HG03196 (cell line): ENCODE results near the gene GMPR2.
A peak's percentile ranks its signal among the peaks of the same experiment; 100 is the strongest.
"Not testable (repeated sequence)": the region's sequence is repeated elsewhere in the genome, so short reads cannot be mapped to it uniquely, and the experiment has no call there.

Source experiments
- ATAC-seq: cut with Tn5 transposase; IDR thresholded peaks from one replicate; pipeline ENCODE4 v1.9.1; 2021; ENCODE audit not compliant: unreplicated experiment

GMPR2 gene

DNA sequence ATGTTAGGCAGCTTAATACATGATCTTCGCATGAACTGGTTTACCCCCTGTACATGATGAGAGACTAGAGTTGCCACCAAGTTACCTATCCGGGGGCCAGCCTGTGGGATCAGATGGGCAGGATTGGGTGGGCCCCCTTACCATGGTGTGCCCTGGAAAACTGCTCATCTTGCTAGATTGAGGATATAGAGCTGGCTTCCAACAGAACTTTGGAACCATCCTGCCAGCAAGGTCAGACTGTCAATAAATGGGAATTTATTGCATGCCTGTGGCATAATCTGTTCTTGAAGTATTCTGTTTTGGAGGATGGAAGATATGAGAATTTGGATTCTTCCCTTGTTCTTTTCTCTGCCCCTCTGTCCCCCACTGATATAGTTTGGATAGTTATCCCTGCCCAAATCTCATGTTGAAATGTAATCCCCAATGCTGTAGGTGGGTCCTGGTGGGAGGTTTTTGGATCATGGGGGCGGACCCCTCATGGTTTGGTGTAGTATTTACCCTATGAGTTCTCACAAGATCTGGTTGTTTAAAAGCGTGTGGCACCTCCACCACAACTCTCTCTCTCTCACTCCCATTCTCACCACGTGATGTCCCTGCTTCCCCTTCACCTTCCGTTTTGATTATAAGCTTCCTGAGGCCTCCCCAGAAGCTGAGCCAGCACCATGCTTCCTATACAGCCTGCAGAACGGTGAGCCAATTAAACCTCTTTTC lies 33.8 kb upstream of the GMPR2 start:
- ATAC-seq, result no peak

DNA sequence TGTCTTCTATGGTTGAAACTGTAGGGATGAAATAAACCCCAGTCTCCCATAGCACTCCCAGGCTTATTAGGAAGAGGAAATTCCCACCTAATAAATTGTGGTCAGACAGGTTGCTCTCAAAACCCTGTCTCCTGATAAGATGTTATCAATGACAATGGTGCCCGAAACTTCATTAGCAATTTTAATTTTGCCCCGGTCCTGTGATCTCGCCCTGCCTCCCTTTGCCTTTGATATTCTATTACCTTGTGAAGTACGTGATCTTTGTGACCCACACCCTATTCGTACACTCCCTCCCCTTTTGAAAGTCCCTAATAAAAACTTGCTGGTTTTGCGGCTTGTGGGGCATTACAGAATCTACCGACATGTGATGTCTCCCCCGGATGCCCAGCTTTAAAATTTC lies 30.2 kb upstream of the GMPR2 start:
- not testable (repeated sequence) for ATAC-seq

DNA sequence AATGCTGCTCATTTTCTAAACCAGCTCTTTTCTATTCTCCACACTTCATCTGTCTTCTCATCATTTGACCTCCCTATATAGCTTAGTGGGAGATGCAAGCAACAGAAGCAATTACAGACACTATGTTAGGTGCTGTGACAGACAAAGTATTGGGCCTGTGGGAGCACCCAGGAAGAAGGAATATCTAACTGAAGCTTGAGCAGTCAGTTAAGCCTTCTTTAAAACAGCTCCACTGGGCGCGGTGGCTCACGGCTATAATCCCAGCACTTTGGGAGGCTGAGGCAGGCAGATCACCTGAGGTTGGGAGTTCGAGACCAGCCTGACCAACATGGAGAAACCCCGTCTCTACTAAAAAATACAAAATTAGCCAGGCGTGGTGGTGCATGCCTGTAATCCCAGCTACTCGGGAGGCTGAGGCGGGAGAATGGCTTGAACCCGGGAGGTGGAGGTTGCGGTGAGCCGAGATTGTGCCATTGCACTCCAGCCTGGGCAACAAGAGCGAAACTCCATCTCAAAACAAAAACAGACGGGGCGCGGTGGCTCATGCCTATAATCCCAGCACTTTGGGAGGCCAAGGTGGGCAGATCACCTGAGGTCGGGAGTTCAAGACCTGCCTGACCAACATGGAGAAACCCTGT lies 29.4 kb upstream of the GMPR2 start:
- not testable (repeated sequence) for ATAC-seq

DNA sequence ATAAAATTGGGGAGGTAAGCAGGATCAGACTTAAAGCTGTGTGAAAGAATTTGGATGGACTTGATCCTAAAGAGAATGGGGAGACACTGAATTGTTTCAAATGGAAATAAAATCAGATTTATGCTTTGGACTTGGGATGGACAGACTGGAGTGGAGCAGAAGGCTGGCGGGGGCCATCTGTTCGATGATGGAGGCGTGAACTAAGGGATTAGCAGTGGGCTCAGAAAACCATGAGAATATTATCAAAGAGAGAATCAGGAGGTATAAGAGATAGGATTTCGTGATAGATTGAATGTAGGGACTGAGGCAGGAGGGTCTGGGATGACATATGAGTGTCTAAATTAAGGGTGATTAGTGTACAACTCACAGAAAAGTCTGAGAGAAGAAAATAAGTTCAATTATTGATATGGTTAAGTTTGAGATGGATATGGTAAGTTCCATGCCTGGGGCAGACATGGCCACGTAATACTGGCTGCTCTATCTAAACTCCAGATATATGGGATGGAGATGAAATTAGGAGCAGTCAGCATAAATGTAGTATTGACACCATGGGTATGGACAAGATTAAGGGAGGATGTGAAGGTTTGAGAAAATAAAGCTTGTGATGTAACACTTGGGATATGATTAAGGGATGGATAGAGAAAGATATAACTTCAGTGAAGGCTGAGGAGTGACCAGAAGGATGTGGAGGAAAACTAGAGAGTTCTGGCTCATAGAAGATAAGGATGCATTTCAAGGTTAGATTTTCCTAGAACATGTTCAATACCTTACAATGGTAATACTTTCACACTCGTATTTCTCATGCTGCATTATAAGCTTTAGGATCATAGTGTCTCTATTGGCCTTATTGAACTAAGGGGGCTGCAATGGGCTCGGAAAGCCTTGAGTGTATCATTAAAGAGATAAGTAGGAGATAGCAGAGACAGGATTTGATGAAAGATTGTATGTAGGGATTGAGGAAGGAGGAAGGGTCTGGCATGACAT lies 28.3 kb upstream of the GMPR2 start:
- ATAC-seq, result no peak

DNA sequence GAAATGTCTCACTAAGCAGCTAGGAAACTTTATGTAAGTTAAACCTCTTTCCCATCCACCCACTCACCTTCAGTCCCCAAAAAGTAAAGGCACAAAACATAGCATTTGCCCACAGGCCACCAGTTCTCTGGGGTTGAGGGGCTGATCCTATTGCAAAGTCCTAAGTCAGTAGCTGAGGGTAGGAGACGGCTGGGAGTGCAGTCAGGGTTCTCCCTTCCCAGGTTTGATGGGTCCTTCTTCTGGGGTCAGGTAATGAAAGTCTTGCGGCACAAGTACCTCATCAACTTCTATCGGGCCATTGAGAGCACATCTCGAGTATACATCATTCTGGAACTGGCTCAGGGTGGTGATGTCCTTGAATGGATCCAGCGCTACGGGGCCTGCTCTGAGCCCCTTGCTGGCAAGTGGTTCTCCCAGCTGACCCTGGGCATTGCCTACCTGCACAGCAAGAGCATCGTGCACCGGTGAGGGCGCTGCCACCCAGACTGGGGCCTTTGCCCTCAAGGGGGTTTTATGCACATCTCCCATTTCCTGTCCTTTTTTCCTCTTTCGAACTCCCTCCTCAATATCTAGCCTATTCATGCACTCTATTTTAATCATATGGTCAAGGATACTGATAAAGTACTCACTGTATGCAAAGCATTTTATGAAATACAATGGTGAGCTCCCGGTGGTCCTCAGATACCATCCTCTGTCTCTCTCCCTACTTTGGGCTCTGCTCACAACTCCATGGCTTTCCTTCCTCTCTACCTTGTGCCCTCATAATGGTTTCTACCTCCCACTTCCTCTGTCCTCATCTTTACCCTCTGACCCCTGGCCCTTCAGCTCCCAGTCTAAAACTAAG lies 26.2 kb upstream of the GMPR2 start:
- no peak for ATAC-seq

DNA sequence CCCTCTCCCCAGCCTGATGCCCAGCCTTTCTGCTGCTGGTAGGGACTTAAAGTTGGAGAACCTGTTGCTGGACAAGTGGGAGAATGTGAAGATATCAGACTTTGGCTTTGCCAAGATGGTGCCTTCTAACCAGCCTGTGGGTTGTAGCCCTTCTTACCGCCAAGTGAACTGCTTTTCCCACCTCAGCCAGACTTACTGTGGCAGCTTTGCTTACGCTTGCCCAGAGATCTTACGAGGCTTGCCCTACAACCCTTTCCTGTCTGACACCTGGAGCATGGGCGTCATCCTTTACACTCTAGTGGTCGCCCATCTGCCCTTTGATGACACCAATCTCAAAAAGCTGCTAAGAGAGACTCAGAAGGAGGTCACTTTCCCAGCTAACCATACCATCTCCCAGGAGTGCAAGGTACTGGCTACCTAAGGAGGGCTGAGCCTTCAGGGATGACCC lies 25.6 kb upstream of the GMPR2 start:
- no peak for ATAC-seq

DNA sequence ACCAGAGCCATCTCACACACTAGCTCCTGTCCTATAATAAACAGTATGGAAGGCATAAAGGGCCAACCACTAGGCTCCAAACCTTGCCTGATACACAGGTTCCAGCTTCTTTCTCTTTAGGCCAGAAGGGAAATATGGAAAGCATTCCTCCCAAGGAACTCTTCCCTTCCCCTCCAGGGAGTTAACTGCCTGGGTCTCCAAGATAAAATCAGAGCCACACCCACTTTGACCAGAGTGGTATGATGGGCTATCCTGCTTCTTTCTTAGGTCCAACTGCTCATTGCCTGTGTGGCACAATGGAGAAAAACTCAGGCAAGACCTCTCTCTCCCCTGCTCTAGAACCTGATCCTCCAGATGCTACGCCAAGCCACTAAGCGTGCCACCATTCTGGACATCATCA lies 25.1 kb upstream of the GMPR2 start:
- no peak for ATAC-seq

DNA sequence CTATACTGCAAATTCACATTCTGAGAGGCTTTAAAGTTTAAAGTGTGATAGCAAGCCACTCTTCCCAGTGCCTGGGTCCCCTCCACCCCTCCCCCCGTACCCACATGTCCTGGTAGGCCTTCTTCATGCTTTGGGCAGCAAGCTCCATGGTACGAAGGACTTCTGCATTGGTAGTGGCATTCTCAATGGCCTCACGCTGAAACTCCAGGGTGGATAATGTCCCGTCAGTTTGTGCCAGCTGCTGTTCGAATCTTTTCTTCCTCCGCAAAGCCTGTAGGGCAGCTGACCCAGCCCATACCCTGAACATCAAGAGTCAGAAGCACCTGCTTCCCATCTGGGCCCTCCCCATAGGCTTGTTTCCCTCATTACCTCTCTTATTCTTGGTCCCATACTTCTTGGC lies 21.4 kb upstream of the GMPR2 start:
- ATAC-seq, result no peak

DNA sequence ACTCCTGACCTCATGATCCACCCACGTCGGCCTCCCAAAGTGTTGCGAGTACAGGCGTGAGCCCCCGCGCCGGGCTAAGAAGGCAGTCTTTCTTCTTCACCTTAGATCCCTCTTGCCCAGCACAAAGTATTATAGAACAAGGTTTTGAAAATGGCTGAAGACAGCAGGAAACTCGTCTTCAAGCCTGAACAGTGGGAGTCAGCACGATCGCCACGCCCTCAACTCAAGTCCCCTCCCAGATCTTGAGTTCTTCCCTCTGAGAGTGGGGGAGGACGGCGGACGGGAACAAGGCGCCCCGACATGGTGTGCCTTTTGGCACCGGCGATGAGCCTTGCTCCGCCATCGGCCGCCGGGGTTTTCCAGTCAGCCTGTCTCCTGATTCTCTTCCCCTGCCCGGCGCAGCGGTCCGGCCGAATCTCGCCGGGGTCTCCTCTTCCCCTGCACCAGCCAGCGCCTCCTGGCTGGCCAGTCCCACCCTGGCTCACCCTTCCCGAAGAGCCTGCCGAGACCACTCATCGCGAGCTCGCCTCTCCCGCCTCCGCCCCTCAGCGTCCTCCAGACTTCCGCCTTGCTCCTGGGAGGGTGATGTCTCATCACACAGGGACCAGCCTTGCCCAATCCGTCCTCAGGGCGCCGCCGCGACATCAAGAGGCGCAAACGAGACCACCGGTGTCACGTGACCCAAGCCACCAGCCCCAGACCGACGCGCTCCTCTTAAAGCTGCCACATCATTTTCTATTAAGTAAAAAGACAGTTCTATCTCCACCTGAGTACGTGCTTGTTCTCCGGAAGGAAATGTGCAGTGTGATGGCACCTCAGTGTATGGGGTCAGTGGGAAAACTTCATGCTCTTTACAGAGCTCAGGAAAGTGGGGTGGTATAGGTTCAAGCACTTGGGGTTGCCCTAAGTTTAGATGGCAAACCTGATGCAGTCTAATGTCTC lies 19.5 kb upstream of the GMPR2 start, which contains the start of gene CHMP4A:
Gene CHMP4A, minus strand, starts transcription at position 565 of the 942 bp plus-strand sequence. Its CDS starts 49 bp downstream, at position 516.
- peak; percentile 82 for ATAC-seq

DNA sequence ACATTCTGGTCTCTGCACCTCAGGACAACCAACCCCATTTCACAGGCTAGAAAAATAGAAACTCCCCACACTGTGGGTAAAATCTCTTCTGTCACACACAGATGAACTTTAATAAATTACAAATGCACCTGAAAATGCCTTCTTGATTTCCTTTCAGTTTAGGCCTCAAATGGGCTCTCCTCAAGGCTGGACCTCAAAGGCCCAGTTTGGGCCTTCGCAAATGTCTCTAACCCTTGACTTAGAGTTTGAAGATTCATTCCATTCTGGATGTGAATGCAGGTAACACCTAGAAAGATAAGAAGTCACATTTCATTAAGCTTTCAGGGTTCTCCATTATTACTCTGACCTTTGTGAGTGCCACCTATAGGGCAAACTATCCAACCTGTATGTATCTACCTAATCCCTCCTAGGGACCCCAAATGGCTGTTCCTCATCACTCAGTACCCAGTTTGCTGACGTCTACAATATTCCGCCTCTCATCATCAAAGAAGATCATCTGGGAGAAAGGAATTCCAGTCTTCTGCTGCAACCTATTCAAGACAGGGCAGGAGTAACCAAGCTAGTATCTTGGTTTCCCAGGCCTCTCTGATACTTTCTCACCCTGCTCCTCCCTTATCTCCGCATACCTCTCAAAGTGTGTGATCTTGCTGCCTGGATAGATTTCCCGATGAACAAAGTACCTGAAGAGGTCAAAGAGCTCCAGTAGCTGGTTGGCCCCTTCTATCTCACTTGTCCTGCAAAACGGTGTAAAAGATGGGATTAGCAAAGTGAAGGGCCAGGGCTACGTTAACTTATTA lies 18.7 kb upstream of the GMPR2 start:
- no peak for ATAC-seq

DNA sequence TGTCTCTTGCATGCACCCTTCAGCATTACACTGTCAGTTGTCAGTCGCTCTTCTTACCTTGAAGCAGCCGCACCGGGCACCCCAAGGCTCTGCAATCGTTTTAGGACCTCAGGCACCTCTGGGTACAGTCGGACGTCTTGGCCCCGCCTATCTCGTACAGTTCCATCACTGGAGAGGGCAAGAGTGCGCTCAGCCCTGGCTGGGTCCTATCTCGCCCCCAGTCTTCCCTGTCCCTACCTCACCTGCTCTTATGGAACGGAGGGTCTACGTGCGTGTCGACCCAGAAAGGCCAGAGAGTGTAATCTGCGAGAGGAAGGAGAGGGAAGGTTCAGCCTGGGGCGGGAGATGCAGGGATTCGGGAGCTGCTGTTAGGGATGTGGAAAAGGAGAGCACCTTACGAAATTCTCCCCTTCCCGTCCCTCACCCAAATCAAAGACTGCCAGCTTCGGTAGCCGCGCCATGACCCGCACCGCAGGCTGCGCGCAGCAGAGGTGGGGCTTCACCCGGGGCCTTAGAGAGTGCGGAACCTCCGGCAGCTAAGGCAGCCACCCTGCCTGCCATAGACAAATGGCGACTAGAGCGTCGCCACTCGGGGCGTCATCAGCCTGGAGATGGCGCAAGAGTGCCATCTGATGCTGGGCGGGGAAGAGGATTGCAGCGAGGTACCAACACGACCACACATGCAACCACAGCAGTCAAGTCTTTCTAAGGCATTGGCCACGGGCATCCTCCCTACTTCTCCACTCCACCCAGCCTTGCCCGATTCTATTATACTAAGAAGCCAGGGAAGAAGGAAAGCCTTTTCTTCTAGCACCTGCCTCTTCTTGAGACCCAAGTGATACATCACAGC lies 17.0 kb upstream of the GMPR2 start, which contains the start of gene MDP1:
Gene MDP1, minus strand, starts transcription at position 572 of the 850 bp plus-strand sequence. Its CDS starts 111 bp downstream, at position 461.
- peak; percentile 65 for ATAC-seq

DNA sequence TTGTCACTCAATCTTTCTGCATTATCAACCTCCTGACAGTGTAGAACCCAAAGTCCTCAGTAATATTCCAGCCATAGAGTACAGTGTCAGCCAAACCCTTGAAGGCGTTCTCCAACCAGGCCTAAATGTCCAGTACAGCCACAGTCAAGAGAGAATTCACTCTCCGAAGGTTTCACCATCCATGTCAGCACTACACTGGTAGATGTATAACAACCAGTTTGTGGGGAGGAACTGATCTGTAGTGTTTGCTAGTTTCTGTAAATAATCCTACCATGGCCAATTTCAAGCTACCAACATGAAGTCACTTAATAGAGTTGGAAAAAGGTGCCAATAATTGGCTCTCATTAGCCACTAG lies 16.4 kb upstream of the GMPR2 start:
- ATAC-seq, result no peak

DNA sequence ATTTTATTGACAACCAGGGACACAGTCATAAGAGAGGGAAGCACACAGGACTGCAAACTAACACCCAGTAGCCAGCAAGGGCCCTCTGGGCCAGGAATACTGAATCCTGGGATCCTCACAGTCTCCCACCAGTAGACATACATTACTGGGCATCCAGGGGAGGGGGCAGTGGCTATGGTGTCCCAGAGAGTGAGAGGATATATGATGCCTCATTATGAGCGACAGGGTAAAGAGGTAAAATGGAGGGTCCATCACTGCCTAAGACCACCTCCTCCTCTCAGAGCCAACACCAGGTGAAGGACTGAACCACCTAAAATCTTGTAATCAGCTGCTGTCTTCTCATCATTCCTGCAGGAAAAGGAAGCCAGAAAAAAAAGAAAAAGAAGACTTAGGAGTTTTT lies 15.9 kb upstream of the GMPR2 start:
- ATAC-seq, result not testable (repeated sequence)

DNA sequence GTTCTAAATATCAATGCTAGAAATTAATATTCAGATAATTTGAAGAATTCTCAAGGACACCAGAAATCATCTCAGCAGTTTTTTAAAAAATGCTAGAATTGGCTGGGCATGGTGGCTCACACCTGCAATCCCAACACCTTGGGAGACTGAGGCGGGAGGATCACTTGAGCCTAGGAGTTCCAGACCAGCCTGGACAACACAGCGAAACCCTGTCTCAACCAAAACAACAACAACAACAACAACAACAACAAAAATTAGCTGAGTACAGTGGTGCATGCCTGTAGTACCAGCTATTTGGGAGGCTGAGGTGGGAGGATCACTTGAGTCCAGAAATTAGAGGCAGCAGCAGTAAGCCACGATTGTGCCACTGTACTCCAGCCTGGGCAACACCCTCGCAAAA lies 13.6 kb upstream of the GMPR2 start:
- ATAC-seq, result no peak

DNA sequence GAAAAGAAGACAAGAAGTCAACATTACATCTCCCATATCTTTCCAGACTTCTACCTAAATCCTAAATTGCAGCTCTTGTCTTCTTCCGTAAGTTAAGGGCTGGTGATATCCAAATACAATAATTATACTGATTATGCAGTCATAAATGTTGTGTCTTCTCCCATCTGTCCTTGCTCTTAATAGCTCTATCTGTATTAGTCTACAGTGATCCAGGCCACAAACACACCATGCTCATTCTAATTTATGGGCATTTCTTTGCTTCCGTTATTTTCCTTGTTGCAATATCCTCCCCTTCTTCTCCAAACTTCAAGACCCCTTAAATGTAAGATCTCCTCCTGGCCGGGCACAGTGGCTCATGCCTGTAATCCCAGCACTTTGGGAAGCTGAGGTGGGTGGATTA lies 13.2 kb upstream of the GMPR2 start:
- no peak for ATAC-seq

DNA sequence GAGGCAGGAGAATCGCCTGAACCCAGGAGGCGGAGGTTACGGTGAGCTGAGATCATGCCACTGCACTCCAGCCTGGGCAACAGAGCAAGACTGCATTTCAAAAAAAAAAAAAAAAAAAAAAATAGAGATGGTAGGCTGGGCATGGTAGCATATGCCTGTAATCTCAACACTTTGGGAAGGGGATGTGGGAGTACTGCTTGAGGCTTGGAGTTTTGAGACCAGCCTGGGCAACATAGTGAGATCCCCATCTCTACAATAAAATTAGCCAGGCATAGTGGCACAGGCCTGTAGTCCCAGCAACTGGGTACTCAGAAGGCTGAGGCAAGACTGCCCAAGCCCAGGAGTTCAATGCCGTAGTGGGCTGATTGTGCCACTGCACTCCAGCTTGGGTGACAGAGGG lies 9.7 kb upstream of the GMPR2 start:
- ATAC-seq, result not testable (repeated sequence)

DNA sequence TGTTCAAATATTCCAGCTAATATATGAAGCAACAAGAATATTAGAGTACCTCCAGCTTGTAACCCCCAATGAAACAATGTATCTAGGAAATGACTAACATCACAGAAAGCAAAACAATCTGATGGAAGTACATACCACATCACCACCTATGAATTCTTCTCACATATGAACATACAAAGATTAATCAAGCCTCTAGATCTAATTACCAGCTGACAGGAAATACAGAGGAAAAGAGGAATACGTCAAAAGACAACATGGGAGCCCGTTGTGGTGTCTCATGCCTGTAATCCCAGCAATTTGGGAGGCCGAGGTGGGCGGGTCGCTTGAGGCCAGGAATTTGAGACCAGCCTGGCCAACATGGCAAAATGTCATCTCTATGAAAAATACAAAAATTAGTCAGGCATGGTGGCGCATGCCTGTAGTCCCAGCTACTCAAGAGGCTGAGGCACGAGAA lies 8.1 kb upstream of the GMPR2 start:
- ATAC-seq, result no peak

DNA sequence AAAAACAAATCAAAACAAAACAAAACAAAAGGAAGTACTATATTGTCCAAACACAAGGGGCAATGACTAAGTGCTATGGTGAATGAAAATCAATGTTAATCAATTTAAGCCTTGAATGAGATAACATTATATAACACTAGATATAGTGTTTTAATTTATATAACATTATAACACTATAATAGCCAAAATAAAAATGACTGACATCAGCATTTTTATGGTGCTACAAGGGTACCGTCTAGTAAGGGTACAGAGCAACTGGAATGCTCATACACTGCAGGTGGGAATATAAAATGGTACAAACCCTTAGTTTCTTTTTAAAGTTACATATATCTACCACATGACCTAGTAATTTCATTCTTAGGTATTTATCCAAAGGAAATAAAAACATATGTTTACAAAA lies 6.3 kb upstream of the GMPR2 start:
- ATAC-seq, result no peak
